Liver (tissue), 3 donors: ENCODE measurements around the gene NRM.

Experiments
- CTCF ChIP-seq: fragments of 150-350 bp; IDR thresholded peaks from 2 replicates; pipeline ENCODE4 v1.5.1; 2017; ENCODE audit warnings: improper control_type of control experiment, low read depth, low read length; ENCODE audit not compliant: missing input control
- JUND ChIP-seq, 2 donors: IDR thresholded peaks; 2 replicates each; pipeline ENCODE4 v1.6.1; 2016; ENCODE audit warnings: antibody characterized with exemption in 2 of 2
- RXRA ChIP-seq, 2 donors: IDR thresholded peaks; 2 replicates each; pipeline ENCODE4 v1.6.1; 2017 to 2018; ENCODE audit warnings: antibody characterized with exemption in 2 of 2, mild to moderate bottlenecking in 1 of 2
- YY1 ChIP-seq: IDR thresholded peaks from 2 replicates; pipeline ENCODE4 v1.6.1; 2016; ENCODE audit warnings: antibody characterized with exemption, mild to moderate bottlenecking
- donor health status: healthy.
- donor health status: healthy.

- TF ChIP-seq JUND (IDR thresholded peaks at IDR 0.05) (no peak), CTCF (no peak), RXRA (IDR thresholded peaks at IDR 0.05) (no peak), YY1 (no peak)
Measured at GRCh38 chr6:30726506-30727413, 36.0 kb upstream of the NRM start.
